Nucleus accumbens (tissue), 56 donors: Measurements from ENCODE around the gene ADAMTSL4.
A peak's percentile ranks its signal among the peaks of the same experiment; 100 is the strongest.
"Not testable (repeated sequence)": the region's sequence is repeated elsewhere in the genome, so short reads cannot be mapped to it uniquely, and the experiment has no call there.

Experiments used
- DNase-seq, 56 donors: peaks; one replicate each; lab custom pipeline; 2025; lab: John Stamatoyannopoulos, UW

The ADAMTSL4 gene

DNA sequence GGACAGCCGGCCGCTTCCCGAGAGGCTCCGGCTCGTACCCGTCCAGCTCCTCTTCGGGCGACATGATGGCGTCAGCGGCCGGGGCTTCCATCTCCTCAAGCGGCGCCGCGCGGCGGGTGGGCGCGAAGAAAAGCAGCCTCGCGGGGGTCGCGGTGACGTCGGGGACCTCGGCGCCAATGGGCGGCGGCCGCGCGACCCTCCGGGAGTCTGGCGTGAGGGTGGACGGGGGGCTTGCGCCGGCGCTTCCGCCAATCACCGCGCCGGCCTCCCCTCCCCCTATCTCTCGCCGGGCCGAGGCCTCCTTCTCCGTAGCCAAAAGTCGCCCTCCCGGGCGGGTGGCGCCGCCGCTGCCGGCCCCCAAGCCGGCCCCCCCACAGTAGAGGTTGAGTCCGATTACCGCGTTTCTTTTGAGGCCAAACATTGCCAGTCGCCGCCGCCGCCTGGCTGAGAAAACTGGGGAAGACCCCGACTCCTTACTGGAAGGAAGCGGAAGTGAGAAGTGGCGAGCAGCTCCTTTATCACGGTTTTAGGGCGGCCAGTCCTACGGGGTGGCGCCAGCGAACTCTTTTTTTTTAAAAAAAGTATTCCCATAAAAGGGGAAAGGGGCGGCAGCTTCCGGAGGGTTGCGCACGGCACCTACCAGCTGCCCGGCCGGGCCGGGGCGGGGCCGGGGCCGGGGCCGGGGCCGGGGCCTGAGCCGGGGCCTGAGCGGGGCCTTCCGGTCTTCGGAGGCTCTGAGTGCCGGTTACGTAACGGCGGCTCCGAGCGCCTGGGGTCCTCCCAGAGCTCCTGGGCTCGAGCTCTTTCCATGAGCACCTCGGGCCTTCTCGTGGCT is 30.1 kb downstream of the ADAMTSL4 start, which contains the start of gene MCL1:
Gene MCL1, minus strand, starts transcription at position 501 of the 835 bp plus-strand sequence. Its CDS starts 80 bp downstream, at position 421.
- peak in 55 of 56 donors; percentile 56 to 94 (median 87) for DNase-seq

DNA sequence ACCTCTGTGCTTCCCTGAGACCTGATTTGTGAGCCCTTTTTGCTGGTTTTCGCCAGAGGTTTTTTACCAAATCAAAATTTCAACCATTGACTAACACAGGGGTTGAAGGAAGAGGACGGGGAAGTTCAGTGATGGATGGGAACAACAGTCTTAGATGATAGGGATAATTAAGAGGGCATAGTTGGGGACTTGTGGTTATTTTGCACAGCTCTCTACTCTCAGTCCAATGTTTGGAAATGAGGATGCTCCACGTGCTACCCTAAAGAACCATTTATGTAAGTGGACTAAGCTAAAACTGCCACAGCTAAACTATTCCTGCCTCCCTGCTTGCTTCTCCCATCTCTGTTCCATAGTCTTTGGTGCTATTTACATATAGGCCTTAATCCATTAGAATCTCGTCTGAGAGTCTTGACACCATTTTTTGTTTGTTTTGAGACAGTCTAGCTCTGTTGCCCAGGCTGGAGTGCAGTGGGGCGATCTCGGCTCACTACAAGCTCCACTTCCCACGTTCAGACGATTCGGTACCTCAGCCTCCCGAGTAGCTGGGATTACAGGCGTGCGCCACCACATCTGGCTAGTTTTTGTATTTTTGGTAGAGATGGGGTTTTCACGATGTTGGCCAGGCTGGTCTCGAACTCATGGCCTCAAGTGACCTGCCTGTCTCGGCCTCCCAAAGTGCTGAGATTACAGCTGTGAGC is 30.9 kb downstream of the ADAMTSL4 start:
- no peak for DNase-seq

DNA sequence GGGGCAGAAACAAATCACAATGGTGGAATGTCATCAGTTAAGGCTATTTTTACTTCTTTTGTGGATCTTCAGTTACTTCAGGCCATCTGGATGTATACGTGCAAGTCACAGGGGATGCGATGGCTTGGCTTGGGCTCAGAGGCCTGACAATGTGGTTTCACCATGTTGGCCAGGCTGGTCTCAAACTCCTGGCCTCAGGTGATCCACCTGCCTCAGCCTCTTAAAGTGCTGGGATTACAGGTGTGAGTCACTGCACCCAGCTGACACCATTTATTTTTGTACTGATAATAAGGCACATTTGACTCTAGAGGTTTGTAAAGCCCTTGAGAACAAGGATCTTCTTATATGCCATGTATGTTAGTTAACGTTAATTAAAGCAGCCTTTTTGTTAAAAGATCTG is 31.8 kb downstream of the ADAMTSL4 start:
- DNase-seq: not testable (repeated sequence)

DNA sequence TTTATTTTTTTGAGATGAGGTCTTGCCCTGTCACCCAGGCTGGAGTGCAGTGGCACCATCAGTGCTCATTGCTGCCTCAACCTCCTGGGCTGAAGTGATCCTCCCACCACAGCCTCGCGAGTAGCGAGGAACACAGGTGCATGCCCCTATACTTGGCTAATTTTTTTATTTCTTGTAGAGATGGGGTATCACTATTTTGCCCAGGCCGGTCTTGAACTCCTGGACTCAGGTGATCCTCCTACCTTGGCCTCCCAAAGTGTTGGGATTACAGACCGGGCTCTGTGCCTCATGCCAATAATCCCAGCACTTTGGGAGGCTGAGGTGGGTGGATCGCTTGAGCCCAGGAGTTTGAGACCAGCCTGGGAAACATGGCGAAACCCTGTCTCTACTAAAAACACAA is 32.2 kb downstream of the ADAMTSL4 start:
- not testable (repeated sequence) for DNase-seq

DNA sequence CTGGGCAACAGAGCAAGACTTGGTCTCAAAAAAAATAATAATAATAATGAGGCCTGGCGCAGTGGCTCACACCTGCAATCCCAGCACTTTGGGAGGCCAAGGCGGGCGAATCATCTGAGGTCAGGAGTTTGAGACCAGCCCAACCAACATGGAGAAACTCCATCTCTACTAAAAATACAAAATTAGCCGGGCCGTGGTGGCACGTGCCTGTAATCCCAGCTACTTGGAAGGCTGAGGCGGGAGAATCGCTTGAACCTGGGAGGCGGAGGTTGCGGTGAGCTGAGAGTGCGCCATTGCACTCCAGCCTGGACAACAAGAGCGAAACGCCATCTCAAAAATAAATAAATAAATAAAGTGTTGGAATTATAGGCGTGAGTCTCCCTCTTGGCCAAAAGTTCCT is 32.8 kb downstream of the ADAMTSL4 start:
- not testable (repeated sequence) for DNase-seq

DNA sequence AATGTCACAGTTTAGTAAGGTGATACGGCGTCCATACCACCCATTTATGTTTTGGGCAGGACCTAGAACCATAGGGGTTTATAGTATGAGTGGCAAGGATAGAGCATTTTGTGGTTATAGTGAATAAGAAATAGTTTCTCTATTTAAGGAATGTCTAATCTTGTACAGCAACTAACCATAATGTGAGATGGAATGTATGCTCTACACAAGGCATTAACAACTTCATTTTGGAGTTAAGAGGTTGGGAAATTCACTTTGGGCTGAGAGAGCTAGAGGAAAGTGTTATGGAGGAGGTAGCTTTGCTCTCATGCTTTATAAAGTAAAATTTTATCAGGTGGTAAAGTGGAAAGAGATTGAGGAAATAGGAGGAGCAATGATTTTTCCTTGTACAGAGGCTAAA is 33.2 kb downstream of the ADAMTSL4 start:
- no peak for DNase-seq

DNA sequence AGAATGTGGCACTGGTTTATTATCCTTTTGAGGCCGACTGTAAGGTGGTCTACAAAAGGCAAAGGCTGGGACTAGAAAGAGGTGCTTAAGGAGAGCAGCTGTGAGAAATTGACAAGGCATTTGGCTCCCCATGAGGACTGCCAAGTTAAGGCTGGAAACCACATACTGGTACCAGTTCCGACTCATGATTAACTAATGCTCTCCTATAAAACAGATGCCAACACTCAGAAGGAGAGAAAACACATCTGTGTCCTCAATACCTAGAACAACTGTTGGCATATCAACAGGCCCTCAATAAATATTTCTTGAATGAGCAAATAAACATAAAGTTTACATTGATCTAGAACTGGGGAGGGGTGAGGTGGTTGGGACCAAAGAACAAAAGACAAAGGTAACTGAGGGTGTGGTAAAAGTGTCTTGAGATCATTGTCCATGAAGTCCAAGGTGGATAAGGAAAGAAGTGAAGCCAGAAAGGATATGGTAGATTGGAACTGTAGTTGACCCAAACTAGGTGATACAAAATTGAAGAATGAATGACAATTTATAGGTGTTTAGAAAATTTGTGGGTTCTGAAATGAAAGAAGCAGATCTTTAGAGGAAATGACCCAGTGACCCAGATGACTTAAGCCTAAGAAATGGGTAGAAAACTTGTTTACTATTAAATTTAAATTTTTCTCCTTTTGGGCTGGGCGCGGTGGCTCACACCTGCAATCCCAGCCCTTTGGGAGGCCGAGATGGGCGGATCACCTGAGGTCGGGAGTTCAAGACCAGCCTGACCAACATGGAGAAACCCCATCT is 47.1 kb downstream of the ADAMTSL4 start:
- DNase-seq: no peak

DNA sequence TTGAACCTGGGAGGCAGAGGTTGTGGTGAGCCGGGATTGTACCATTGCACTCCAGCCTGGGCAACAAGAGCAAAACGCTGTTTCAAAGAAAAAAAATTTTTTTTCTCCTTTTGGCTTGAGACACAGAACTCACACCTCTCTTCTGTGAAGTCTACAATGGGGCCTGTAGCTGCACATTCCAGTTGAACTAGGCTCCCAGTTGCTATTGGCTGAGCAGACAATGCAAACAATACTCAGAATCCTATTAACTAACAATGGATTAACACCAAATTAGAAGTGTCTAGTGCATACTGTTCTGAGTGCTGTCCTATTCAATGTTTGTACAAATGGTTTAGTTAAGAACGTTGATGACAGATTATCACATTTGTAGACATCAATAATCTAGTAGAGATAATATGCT is 47.8 kb downstream of the ADAMTSL4 start:
- DNase-seq: no peak

DNA sequence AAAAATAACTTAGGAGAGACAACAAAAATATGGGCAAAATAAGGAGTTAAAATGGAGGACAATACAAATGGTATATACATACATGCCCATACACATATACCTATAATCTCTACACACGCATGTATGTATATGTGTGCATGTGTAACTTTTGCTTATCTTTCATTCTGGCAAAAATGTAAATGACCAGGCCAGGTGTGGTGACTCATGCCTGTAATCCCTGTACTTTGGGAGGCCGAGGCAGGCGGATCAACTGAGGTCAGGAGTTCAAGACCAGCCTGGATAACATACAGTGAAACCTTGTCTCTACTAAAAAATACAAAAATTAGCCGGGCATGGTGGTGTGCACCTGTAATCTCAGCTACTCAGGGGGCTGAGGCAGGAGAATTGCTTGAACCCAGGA is 49.1 kb downstream of the ADAMTSL4 start:
- DNase-seq: not testable (repeated sequence)

DNA sequence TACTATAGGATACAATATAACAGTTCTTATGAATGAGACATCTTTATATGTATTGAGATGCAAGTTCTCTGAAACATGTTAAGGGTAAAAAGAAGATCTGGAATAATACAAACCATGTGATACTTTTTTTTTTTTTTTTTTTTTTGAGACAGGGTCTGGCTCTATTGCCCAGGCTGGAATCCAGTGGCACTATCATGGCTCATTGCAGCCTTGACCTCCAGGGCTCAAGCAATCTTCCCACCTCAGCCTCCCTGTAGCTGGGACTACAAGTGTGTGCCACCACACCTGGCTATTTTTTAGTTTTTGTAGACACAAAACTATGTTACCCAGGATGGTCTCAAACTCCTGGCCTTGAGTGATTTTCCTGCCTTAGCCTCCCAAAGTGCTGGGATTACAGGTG is 52.3 kb downstream of the ADAMTSL4 start:
- DNase-seq: no peak

DNA sequence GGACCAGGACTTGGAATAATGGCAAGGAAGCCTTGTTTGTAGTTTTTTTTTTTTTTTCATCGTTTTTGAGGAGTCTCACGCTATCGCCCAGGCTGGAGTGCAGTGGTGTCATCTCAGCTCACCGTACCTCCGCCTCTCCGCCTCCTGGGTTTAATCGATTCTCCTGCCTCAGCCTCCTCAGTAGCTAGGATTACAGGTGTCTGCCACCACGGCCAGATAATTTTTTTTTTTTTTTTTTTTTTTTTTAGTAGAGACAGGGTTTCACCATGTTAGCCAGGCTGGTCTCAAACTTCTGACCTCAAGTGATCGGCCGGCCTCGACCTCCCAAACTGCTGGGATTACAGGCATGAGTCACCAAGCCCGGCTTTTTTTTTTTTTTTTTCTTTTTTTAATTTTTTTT is 53.2 kb downstream of the ADAMTSL4 start:
- not testable (repeated sequence) for DNase-seq

DNA sequence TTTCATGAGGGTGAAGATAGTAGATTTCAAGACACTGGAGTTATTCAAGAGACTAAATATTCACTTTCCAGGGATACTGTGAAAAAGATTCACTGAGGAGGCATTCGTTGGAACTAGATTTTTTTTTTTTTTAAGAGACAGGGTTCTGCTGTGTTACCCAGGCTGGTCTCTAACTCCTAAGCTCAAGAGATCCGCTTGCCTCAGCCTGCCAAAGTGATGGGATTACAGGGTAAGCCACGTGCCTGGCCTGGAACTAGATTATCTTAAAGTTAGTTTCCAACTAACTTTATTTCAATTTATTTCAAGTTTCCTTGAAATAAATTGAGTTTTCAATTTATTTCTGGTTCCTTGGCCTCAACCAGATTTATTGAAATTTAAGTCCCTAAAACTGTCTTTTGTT is 54.5 kb downstream of the ADAMTSL4 start:
- DNase-seq: no peak

DNA sequence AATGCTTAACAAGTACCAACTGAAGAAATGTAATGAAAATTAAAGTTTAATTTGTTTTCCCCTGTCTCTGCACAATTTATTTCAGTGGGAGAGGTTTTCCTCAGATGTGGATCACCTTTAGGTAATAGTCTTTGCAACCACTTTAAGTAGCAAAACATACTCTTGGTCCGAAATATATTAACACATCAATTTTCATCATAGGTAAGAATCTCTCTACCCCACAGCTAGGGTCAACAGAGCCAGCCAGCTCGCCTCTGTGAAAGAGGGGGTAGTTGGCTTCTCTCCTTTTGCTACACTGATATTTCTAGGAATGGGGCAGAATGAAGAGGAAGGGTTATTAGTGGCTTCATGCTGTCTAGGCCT is 55.0 kb downstream of the ADAMTSL4 start:
- DNase-seq: no peak

DNA sequence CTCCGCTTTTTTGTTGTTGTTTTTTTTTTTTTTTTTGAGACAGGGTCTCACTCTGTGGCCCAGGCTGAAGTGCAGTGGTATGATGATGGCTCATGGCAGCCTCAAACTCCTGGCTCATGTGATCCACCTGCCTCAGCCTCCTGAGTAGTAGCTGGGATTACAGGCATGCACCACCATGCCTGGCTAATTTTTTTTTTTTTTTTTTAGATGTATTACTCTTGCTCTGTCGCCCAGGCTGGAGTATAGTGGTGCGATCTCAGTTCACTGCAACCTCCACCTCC is 56.2 kb downstream of the ADAMTSL4 start:
- not testable (repeated sequence) for DNase-seq

DNA sequence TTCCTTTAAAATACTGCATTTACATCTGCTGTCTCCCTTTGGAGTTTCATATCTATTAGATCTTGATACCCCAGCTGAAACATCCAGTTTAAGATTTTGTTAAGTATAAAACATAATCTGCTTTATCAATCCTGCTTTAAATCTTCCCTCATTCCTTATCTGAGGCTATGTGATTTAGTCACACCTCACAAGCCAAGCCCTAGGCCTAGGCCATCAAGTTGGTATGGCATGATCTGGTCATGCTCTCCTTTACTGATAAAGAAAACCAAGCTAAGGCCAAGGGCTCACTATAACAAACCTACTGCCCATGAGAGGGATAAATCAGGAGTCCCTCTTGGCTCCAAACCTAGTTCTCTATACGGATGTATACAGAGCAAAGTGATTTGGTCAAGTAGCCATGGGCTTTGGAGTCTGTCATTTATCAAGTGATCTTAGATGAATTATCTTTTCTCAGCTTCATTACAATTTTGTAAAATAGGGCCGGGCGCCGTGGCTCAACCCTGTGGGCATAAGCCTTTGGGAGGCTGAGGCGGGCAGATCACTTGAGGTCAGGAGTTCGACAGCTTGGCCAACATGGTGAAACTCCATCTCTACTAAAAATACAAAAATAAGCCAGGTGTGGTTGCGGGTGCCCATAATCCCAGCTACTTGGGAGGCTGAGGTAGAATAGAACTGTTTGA is 57.4 kb downstream of the ADAMTSL4 start:
- no peak for DNase-seq

DNA sequence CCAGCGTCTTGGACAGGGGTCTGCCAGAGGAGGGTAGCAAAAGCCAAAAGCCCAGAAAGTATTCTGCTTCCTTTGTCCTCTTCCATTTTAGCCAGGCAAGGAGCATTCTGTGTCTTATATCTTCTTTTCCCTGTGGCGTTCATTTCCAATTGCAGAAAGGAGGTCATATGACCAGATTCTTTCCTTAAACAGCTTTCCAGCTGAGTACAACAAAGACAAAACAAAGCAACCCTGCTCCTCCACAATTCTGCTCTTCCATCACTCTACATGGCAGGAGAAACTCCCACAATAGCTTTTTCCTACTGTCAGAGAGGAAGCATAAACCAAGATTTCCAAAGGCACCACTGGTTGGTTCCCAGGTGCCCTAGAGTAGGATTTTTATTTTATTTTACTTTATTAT is 60.5 kb downstream of the ADAMTSL4 start:
- no peak for DNase-seq
